ENCODE data around the gene RICTOR. TPM values are rescaled to one million over a fixed set of nuclear protein-coding genes. Genes with fewer than 3 reads are reported as not detected.

RICTOR gene
- 53.7 and 54.9 TPM in 2 replicates for total RNA-seq

- intact Hi-C loops (cut with micrococcal nuclease) = loop anchor here (1.0 to 10.0 kb wide), 9 partner anchors 67 to 1761 kb away; partner anchors contain the start of genes LIFR, NUP155, PTGER4 and RPL37
Observed at GRCh38 chr5:39074017-39074814, at the start of gene RICTOR. TSS of gene RICTOR (minus strand) at chr5:39074399. CDS start at chr5:39074377, 22 bp downstream.

GRCh38 chr5:39121922-39122321 lies 47.7 kb upstream of the RICTOR start:
- intact Hi-C loops (cut with micrococcal nuclease) = loop anchor here (5.0 kb wide), 1 partner anchor 170 kb away; no protein-coding TSS in a partner anchor

- intact Hi-C loops (cut with micrococcal nuclease) = loop anchor here (5.0 kb wide), 1 partner anchor 169 kb away; no protein-coding TSS in a partner anchor
Observed at GRCh38 chr5:39121315-39121714, 47.1 kb upstream of the RICTOR start.

- intact Hi-C loops (cut with micrococcal nuclease) = loop anchor here (5.0 kb wide), 1 partner anchor 168 kb away; no protein-coding TSS in a partner anchor
Observed at GRCh38 chr5:39120052-39120420, 45.8 kb upstream of the RICTOR start.

GRCh38 chr5:39119404-39120051 lies 45.3 kb upstream of the RICTOR start:
- intact Hi-C loops (cut with micrococcal nuclease) = loop anchor here (5.0 kb wide), 1 partner anchor 167 kb away; no protein-coding TSS in a partner anchor

- intact Hi-C loops (cut with micrococcal nuclease) = no loop called here
Observed at GRCh38 chr5:39118638-39119037, 44.4 kb upstream of the RICTOR start.

GRCh38 chr5:39117401-39117800 lies 43.2 kb upstream of the RICTOR start:
- intact Hi-C loops (cut with micrococcal nuclease) = no loop called here

- intact Hi-C loops (cut with micrococcal nuclease) = no loop called here
Observed at GRCh38 chr5:39116344-39117170, 42.4 kb upstream of the RICTOR start.

GRCh38 chr5:39115644-39116343 lies 41.6 kb upstream of the RICTOR start:
- intact Hi-C loops (cut with micrococcal nuclease) = no loop called here

- intact Hi-C loops (cut with micrococcal nuclease) = no loop called here
Observed at GRCh38 chr5:39114155-39114554, 40.0 kb upstream of the RICTOR start.

- intact Hi-C loops (cut with micrococcal nuclease) = no loop called here
Observed at GRCh38 chr5:39113354-39113953, 39.3 kb upstream of the RICTOR start.

- intact Hi-C loops (cut with micrococcal nuclease) = no loop called here
Observed at GRCh38 chr5:39109606-39110005, 35.4 kb upstream of the RICTOR start.

GRCh38 chr5:39108987-39109386 lies 34.8 kb upstream of the RICTOR start:
- intact Hi-C loops (cut with micrococcal nuclease) = no loop called here

GRCh38 chr5:39107350-39107749 lies 33.2 kb upstream of the RICTOR start:
- intact Hi-C loops (cut with micrococcal nuclease) = no loop called here

GRCh38 chr5:39106322-39106721 lies 32.1 kb upstream of the RICTOR start:
- intact Hi-C loops (cut with micrococcal nuclease) = loop anchor here (1.0 kb wide), 1 partner anchor 112 kb away; no protein-coding TSS in a partner anchor

GRCh38 chr5:39104221-39104620 lies 30.0 kb upstream of the RICTOR start:
- intact Hi-C loops (cut with micrococcal nuclease) = no loop called here

GRCh38 chr5:39102684-39103155 lies 28.5 kb upstream of the RICTOR start:
- intact Hi-C loops (cut with micrococcal nuclease) = no loop called here

- intact Hi-C loops (cut with micrococcal nuclease) = no loop called here
Observed at GRCh38 chr5:39100851-39101396, 26.7 kb upstream of the RICTOR start.

GRCh38 chr5:39100301-39100850 lies 26.2 kb upstream of the RICTOR start:
- intact Hi-C loops (cut with micrococcal nuclease) = no loop called here

- intact Hi-C loops (cut with micrococcal nuclease) = no loop called here
Observed at GRCh38 chr5:39099831-39100230, 25.6 kb upstream of the RICTOR start.

Data from T-helper 1 cell treated with Interleukin-12 subunit alpha and Interleukin-12 subunit beta and Interleukin-4 antibody, amounts not matched to agents 30 ng/mL and 1 ng/mL, for 36 hours (primary cell).